ENCODE measurements around the gene MTHFD1L. TPM values are rescaled to one million over a fixed set of nuclear protein-coding genes. Genes with fewer than 3 reads are reported as not detected.

The MTHFD1L gene
- total and polyA plus RNA-seq, 2 donors (not counting 1 experiment from before 2014, with no cell fraction given) = 36.1 to 48.9 TPM

DNA sequence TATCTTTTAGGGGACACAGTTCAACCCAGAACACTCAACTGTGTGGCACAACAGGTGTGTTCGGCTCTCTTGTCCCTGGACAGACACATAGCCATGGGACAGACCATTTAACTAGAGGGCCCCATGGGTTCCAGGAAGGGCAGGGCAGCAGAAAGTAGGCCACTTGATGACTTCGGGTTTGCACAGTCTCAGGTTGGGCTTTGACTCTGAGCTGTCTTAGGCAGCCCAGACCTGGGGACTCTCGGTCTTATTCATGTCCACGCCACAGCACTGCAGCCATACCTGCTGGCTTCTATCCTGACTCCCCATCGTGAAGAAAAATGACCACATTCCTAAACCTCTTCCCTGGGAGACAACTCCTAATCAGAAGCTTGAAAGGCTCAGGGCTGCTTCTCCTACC, 228.2 kb downstream of the MTHFD1L start:
- Histone ChIP-seq H3K9me3 (ENCODE audit: control insufficient read depth, insufficient read depth, low read depth, low read length) (no peaks in the 10 kb centered on the region), H4K20me1 (ENCODE audit: control insufficient read depth, extremely low read depth, insufficient read depth, low read length) (no peaks in the 10 kb centered on the region), H3K36me3 (ENCODE audit: control insufficient read depth, insufficient read depth, low read length) (peaks cover 2% of the 10 kb centered on the region), H3K4me1 (ENCODE audit: control insufficient read depth, extremely low read depth, insufficient read depth, low read length) (no peaks in the 10 kb centered on the region), H3K9ac (ENCODE audit: insufficient read depth, low read length) (no peak overlapping the region), H3K4me3 (replicated peaks in 1 of 4; ENCODE audit: control extremely low read depth in 1 of 4, insufficient read depth in 1 of 4, low read depth in 3 of 4, low read length in 4 of 4) (no peak overlapping the region), H3K4me2 (ENCODE audit: extremely low read depth, insufficient read depth, low read length) (no peak overlapping the region), H3K79me2 (ENCODE audit: control insufficient read depth, insufficient read depth, low read length) (no peaks in the 10 kb centered on the region), H3K27me3 (ENCODE audit: control insufficient read depth, insufficient read depth, low read length) (no peaks in the 10 kb centered on the region), H2AFZ (ENCODE audit: low read length) (no peak overlapping the region), H3K27ac (ENCODE audit: insufficient read depth, low read length) (no peak overlapping the region)
- TF ChIP-seq, protein P1, sequence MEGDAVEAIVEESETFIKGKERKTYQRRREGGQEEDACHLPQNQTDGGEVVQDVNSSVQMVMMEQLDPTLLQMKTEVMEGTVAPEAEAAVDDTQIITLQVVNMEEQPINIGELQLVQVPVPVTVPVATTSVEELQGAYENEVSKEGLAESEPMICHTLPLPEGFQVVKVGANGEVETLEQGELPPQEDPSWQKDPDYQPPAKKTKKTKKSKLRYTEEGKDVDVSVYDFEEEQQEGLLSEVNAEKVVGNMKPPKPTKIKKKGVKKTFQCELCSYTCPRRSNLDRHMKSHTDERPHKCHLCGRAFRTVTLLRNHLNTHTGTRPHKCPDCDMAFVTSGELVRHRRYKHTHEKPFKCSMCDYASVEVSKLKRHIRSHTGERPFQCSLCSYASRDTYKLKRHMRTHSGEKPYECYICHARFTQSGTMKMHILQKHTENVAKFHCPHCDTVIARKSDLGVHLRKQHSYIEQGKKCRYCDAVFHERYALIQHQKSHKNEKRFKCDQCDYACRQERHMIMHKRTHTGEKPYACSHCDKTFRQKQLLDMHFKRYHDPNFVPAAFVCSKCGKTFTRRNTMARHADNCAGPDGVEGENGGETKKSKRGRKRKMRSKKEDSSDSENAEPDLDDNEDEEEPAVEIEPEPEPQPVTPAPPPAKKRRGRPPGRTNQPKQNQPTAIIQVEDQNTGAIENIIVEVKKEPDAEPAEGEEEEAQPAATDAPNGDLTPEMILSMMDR (conservative IDR thresholded peaks at IDR 0.05 in 1 of 2, IDR thresholded peaks at IDR 0.05 in 1 of 2; ENCODE audit: low read depth in 1 of 2, low read length in 2 of 2) = no peak
- no peak for TF ChIP-seq EZH2 (IDR thresholded peaks at IDR 0.05; ENCODE audit: low read length, missing control alignments)
- DNase-seq (ENCODE audit: low read depth in 2 of 2) = no peak

DNA sequence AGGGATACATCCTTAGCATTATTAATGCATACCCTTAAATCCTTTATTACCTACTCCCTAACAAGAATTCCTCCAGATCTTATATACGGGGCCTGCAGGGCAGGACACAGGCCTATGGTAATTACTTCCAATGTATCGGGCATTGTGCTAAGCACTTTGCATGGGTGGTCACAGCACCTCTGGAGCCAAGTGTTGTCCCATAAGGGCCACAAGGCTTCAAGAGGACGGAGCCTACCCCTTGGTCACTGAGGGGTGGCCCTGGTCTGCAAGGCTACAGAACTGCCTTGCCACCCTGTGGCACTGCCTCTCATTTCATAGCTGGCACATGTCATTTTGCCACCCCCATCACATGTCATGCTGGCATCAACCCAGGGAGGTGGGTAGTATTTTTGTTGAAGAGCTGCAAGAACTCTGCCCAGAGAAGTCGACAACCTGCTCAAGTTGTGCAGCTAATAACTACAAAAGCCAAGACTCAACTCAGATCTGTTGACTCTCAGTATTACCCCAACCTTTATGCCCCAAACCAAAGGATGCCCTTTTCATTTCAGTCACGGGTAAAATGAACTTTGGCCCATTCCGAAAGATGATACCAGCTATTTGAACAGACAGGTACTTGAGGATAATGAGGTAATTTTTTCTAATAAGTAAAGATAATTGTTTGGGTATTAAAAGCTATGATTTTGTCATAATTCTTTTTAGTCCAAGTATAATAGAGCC, 230.2 kb downstream of the MTHFD1L start:
- no peaks in the 10 kb centered on the region for H3K4me1 ChIP-seq (ENCODE audit: control insufficient read depth, extremely low read depth, insufficient read depth, low read length)
- H3K79me2 ChIP-seq (ENCODE audit: control insufficient read depth, insufficient read depth, low read length) = no peaks in the 10 kb centered on the region
- H3K9me3 ChIP-seq (ENCODE audit: control insufficient read depth, insufficient read depth, low read depth, low read length) = no peaks in the 10 kb centered on the region
- H3K4me3 ChIP-seq (replicated peaks in 1 of 4; ENCODE audit: control extremely low read depth in 1 of 4, insufficient read depth in 1 of 4, low read depth in 3 of 4, low read length in 4 of 4) = no peak overlapping the region
- H3K4me2 ChIP-seq (ENCODE audit: extremely low read depth, insufficient read depth, low read length) = no peak overlapping the region
- DNase-seq (ENCODE audit: low read depth in 2 of 2) = no peak
- H3K9ac ChIP-seq (ENCODE audit: insufficient read depth, low read length) = no peak overlapping the region
- no peaks in the 10 kb centered on the region for H3K27me3 ChIP-seq (ENCODE audit: control insufficient read depth, insufficient read depth, low read length)
- H2AFZ ChIP-seq (ENCODE audit: low read length) = no peak overlapping the region
- H3K36me3 ChIP-seq (ENCODE audit: control insufficient read depth, insufficient read depth, low read length) = peaks cover 2% of the 10 kb centered on the region
- no peak for TF ChIP-seq EZH2 (IDR thresholded peaks at IDR 0.05; ENCODE audit: low read length, missing control alignments)
- TF ChIP-seq, protein P1 (conservative IDR thresholded peaks at IDR 0.05 in 1 of 2, IDR thresholded peaks at IDR 0.05 in 1 of 2; ENCODE audit: low read depth in 1 of 2, low read length in 2 of 2) = no peak
- H4K20me1 ChIP-seq (ENCODE audit: control insufficient read depth, extremely low read depth, insufficient read depth, low read length) = no peaks in the 10 kb centered on the region
- H3K27ac ChIP-seq (ENCODE audit: insufficient read depth, low read length) = no peak overlapping the region

GRCh38 chr6:151096255-151096612, 230.7 kb downstream of the MTHFD1L start:
- H4K20me1 ChIP-seq (ENCODE audit: control insufficient read depth, extremely low read depth, insufficient read depth, low read length) = no peaks in the 10 kb centered on the region

More at GRCh38 chr6:151096255-151096612, 230.7 kb downstream of the MTHFD1L start:
- Histone ChIP-seq H3K27me3 (ENCODE audit: control insufficient read depth, insufficient read depth, low read length) (no peaks in the 10 kb centered on the region), H3K36me3 (ENCODE audit: control insufficient read depth, insufficient read depth, low read length) (peaks cover 2% of the 10 kb centered on the region), H3K27ac (ENCODE audit: insufficient read depth, low read length) (no peak overlapping the region), H3K79me2 (ENCODE audit: control insufficient read depth, insufficient read depth, low read length) (no peaks in the 10 kb centered on the region), H3K9me3 (ENCODE audit: control insufficient read depth, insufficient read depth, low read depth, low read length) (no peaks in the 10 kb centered on the region), H3K4me1 (ENCODE audit: control insufficient read depth, extremely low read depth, insufficient read depth, low read length) (no peaks in the 10 kb centered on the region), H2AFZ (ENCODE audit: low read length) (no peak overlapping the region), H3K4me2 (ENCODE audit: extremely low read depth, insufficient read depth, low read length) (no peak overlapping the region), H3K9ac (ENCODE audit: insufficient read depth, low read length) (no peak overlapping the region), H3K4me3 (replicated peaks in 1 of 4; ENCODE audit: control extremely low read depth in 1 of 4, insufficient read depth in 1 of 4, low read depth in 3 of 4, low read length in 4 of 4) (no peak overlapping the region)
- peak in 1 of 2 donors; percentile 22 for DNase-seq (ENCODE audit: low read depth in 2 of 2)
- TF ChIP-seq, protein P1 (conservative IDR thresholded peaks at IDR 0.05 in 1 of 2, IDR thresholded peaks at IDR 0.05 in 1 of 2; ENCODE audit: low read depth in 1 of 2, low read length in 2 of 2) = no peak
- no peak for TF ChIP-seq EZH2 (IDR thresholded peaks at IDR 0.05; ENCODE audit: low read length, missing control alignments)

Measured in fibroblast of lung (primary cell).